HEK293 (cell line): ENCODE results near the gene ABHD17B.
"Not testable (repeated sequence)": the region's sequence is repeated elsewhere in the genome, so short reads cannot be mapped to it uniquely, and the experiment has no call there.

Source experiments
- CTCF ChIP-seq: fragments of 450-650 bp; formaldehyde crosslinking; IDR thresholded peaks from 2 replicates; pipeline ENCODE4 v1.5.1; 2016; ENCODE audit warnings: missing biosample characterization, missing genetic modification characterization
- GLI4 ChIP-seq: fragments of 450-650 bp; formaldehyde crosslinking; IDR thresholded peaks from 2 replicates; pipeline ENCODE4 v1.5.1; 2016; ENCODE audit warnings: missing biosample characterization, missing genetic modification characterization
- SALL2 ChIP-seq: fragments of 450-650 bp; formaldehyde crosslinking; IDR thresholded peaks from 2 replicates; pipeline ENCODE4 v1.5.0; 2017; ENCODE audit warnings: missing biosample characterization, mild to moderate bottlenecking, missing genetic modification characterization, borderline replicate concordance
- TSHZ1 ChIP-seq: fragments of 450-650 bp; formaldehyde crosslinking; IDR thresholded peaks from 2 replicates; pipeline ENCODE4 v1.5.1; 2016; ENCODE audit warnings: missing biosample characterization, missing genetic modification characterization, borderline replicate concordance
- ZFP3 ChIP-seq: fragments of 450-650 bp; formaldehyde crosslinking; IDR thresholded peaks from 2 replicates; pipeline ENCODE4 v1.5.1; 2016; ENCODE audit warnings: low read depth, missing biosample characterization, missing genetic modification characterization
- ZNF362 ChIP-seq: fragments of 450-650 bp; formaldehyde crosslinking; IDR thresholded peaks from 2 replicates; pipeline ENCODE4 v1.5.1; 2016; ENCODE audit warnings: missing biosample characterization, missing genetic modification characterization
- ZNF623 ChIP-seq: fragments of 450-650 bp; formaldehyde crosslinking; IDR thresholded peaks from 2 replicates; pipeline ENCODE4 v1.5.1; 2016; ENCODE audit warnings: missing biosample characterization, missing genetic modification characterization

GRCh38 chr9:71954652-71955051 is 43.7 kb upstream of the ABHD17B start:
- not testable (repeated sequence) for TF ChIP-seq ZNF362 (tag by site-specific recombination); ZFP3 (tag by site-specific recombination); TSHZ1; GLI4; CTCF (tag by site-specific recombination); SALL2 (tag by site-specific recombination); ZNF623
